ENCODE results near the gene EXOC4.

EXOC4 gene

DNA sequence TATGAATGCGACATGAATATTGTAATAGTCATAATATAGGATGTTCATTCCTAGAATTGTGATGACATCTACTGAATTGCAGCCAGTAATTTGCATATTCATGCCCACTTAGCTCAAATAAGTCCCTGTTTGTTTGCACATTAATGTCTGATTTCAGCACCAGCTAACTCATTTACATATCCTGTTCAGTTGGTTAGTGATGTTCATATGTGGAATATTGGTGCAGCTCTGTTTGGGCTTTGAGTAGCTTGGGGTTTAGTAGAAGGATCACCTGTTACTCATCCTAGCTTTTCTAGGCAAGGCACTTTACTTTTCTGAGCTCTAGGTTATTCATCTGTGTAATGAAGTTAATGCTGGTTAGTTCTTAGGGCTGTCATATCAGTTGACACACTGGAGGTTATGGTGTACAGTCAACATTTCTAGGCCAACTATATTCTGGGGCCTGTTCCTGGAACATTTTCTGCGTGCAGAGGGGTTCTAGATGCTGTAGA lies 238.4 kb downstream of the EXOC4 start:
- DNase-seq (ENCODE audit: low read depth in 2 of 2), result no peak

DNA sequence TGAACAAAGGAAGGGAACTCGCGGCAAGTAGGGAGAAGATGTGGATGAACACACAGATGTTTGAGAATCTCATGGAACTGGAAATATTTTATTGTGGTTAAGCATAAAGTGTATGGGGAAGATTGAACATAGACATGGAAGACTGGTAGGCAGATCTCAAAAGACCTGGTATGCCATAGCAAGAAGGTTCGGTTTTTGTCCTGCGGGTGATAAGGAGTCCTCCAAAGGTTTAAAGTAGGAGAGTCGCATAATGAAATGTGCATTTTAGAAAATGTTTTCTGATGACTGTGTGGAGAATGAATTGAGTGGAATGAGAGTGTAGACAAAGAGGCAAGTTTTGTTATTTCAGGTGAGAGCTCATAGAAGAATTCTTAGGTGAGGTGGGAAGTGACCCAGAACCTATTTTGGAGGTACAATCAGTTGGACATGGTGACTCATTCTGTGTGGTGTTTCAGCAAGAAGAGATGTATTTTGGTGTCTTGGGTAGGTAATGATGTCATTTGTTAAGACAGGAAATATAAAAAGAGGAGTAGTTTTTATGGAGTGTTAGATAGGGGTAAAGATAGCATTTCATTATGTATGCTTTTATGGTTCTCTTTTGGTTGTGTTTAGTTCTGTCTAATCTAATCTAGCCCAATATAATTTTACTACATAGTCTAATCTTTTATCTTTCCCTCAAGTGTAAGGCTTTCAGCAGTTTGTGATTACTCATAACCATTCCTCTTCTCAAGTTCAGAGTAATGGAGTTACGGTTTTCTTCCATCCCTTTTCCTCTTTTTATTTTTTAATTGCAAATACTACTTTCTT lies 239.2 kb downstream of the EXOC4 start:
- no peak for DNase-seq (ENCODE audit: low read depth in 2 of 2)

DNA sequence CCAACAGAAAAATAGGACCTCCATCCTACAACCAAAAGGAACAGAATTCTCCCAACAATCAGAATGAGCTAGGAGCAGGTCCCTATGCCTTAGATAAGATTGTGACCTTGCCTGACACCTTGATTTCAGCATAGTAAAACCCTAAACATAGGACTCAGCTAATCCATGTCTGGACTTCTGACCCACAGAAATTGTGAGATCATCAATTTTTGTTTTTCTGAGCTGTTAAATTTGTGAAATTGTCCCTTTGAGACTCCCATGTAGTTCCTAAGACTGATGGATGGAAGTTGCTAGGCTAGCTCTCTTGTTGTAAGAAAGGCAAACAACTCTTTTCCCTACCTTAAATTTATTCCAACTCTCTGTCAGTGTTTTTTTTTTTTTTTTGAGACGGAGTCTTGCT lies 244.2 kb downstream of the EXOC4 start:
- DNase-seq (ENCODE audit: low read depth in 2 of 2), result no peak

DNA sequence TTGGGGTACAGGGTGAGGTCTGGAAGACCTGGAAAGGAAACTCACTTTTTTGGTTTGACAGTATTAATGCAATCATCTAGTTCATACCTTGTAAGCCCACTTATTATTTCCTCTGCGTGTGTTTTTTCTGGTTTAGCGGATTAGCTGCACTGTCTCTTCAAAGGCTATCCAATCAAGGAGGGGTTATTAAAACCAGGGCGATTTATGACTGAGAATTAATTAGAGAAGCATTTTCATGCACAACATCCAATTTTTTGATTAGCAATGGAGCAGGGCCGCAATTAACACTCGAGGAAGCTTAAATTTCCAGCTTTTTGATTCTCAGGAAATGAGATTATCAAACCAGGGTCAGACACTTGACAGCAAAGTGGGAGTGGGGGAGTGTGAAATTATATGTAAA lies 248.9 kb downstream of the EXOC4 start:
- DNase-seq (ENCODE audit: low read depth in 2 of 2), result no peak

DNA sequence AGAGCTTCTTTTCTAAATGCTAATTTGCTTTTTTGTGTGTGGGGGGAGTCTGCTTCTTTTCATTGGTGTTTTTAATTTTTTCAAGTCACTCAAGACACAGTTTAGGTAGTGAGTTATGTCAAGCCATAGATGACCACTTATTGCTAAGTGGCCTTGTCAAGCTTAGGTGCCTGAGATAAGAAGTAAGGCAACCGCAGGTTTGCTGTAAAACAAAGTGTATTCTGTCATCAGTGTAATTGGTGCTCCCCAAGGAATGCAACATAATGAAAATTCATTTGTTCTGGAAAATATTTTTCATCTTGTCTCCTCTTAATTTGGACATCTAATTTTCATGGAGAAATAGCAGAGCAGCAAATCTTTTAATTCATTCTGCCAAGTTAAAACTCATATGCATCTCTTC lies 249.6 kb downstream of the EXOC4 start:
- DNase-seq (ENCODE audit: low read depth in 2 of 2), result no peak

DNA sequence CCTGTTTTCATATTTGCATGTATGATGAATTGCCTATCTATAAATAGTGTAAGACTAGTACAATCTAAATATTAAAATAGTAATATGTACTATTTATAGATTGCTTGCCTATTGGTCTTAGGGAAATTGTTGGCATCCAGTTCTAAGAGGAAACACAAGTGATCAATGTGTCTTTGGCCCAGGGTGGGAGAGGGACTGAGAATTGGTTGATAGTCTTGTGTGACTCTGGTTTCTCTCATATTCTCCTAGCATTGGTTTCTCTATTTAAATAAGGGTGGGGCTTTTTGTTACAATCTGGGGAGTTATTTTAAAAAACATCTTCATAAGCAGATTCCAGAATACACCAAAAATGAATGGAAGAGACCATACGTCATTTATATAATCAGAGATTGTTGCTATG lies 250.1 kb downstream of the EXOC4 start:
- no peak for DNase-seq (ENCODE audit: low read depth in 2 of 2)

DNA sequence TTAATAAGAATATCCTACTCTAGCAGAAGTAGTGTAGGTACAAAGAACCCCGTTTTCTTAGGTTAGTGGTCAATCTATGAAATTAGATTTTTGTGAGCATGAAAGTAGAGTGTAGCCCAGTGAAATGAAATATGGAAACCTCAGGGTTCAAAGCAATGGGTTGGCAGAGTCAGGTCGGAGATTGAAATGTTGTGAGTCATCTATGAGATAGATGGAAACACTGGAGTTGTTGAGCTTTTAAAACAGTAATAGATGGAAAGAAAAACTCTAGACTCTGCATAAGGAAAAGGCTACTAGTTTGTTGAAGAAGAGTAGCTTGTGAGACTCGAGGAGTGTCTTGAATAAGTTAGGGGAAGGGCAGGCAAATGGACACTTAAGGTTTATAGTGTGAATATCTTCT lies 251.9 kb downstream of the EXOC4 start:
- DNase-seq (ENCODE audit: low read depth in 2 of 2), result no peak

DNA sequence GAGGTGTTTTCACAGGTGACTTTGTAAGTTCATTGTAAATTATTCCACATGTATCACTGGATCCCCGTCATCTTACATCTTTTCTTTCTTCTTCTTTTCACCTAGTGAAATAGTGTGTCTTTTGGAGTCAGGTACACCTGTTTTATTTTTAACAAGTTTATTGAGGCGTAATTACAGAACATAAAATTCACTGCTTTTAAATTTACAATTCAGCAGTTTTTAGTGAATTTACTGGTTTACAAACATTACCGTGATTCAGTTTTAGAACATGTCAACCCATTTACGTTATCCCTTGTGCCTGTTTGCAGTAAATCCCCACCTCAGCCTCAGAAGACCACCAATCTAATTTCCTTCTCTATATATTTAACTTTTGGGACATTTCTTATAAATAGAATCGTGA lies 256.9 kb downstream of the EXOC4 start:
- DNase-seq (ENCODE audit: low read depth in 2 of 2), result no peak

DNA sequence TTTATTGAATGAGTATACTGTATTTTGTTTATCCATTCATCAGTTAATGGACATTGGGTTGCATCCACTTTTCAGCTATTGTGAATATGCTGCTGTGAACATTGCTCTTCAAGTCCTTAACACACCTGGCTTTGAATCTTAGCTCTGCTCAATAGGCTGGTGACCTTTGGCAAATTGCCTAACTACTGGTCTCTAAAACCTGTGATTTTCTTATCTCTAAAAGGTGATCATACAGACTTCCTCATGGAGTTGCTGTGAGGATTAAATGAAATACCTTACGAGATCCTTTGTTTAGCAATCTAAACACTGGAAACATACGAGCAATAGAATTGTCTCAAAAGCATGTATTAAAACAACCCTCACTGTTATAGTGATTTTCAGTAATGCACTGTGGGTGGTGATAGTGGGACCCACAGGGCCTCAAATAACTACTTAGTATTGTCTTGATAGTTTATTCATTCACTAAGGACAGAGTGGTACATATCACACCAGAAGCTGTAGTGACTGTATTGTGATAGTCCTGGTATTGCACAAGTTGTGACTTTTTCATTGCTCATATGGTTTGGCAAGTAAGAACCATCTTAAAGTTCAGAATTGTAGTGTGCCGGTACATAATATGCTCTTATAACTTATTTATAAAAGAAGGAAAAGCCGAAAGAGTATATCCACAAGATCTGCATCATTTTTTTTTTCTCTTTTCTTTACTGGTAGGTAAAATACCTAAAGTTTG lies 257.6 kb downstream of the EXOC4 start:
- no peak for DNase-seq (ENCODE audit: low read depth in 2 of 2)

DNA sequence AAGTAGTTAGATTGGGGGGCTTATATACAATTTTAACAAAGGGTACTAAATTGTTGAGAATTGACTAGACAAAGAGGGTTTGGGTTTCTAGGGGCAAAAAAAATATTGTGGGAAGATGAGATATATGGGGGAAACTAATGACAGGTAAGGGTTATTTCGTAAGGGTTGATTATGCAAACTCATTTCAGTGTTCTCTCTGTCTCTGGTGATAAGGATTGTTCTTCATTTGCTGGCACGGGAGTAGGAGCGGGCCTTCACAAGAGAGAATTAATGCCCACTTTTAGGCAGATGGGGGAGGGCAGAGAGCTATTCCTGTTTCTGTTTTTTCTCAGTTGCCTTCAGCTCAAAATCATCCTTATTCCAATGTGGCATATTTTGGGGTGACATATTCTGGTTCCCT lies 258.4 kb downstream of the EXOC4 start:
- no peak for DNase-seq (ENCODE audit: low read depth in 2 of 2)

DNA sequence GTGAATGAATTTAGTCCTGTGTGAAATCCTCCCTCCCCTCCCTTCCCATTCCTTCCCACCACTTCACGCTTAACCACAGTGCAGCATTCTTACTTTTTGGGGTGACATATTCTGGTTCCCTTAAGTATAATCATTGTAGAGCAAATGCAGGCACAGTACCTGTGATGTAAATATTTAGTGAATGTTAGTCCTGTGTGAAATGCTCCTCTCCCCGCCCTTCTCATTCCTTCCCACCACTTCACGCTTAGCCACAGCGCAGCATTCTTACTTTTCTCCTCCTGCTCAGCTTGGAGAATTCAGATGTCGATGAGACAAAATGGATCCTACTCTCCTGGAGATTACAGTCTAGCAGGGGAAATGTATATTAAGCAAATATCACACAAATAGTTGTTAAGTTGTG lies 258.8 kb downstream of the EXOC4 start:
- DNase-seq (ENCODE audit: low read depth in 2 of 2), result no peak

DNA sequence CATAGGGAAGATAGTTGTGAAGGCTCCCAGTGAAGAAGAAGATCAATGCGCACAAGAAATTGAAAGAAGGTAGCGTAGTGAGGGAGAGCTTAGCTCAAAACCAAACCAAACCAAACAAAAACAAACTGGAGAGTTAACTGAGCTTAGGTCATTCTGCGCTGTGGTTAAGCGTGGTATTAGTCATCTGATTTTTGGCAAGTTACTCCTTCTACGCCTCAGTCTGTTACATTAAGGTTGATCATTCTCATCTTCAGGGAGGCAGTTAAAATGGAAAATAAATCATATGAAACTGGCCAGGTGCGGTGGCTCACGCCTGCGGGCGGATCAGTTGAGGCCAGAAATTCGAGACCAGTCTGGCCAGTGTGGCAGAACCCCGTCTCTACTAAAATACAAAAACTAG lies 259.7 kb downstream of the EXOC4 start:
- DNase-seq (ENCODE audit: low read depth in 2 of 2), result no peak

DNA sequence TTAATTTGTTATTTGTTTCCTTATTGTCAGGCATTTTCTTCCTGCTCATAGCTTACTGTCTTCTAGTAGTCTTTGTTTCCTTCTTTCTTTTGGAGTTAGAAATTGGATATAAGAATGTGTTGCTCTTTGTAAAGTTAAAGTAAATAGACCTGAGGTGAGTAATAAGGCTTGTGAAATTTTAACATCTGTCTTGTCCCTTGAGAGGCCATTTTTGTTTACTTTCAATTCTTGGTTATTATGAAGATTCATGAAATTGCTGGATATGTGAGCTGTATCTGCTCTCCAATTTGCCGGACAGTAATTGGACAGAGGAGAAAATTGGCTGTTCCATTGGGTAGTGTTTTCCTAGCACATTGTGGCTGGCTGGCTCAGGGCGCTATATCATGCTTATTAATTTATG lies 260.7 kb downstream of the EXOC4 start:
- no peak for DNase-seq (ENCODE audit: low read depth in 2 of 2)

DNA sequence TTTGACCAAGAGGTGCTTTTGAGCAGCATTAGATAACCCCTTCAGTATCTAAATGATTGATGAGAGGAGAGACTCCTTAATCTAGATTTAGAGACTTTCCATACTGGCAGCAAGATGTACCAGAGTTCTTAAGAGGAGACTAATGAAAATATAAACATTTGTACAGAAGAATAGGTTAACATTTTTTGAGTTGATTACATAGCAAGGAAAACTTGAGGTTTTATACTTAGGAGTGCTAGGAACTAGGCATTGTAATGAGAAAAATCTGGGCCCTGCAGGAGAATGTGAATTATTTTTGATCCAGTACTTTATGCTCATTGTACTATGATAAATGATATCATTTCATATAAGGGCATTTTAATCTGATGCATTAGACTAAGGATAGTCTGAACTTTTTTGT lies 261.7 kb downstream of the EXOC4 start:
- DNase-seq (ENCODE audit: low read depth in 2 of 2), result no peak

DNA sequence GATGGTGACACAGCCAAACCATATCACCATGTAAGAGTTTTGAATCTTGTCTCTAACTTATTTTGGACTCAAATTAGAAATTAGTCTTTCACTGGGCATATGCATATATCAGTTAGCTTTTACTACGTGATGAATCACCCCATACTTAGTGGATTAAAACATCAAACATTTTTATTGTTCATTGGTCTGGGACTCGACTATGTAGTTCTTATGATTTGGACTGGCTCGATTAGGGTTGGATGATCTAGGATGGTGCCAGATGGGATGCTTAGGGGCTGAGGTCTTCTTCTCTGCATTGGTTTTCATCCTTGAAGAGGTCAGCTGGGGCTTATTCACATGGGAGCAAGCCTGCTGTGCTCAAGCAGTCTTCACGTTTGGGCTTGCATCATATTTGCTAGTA lies 264.9 kb downstream of the EXOC4 start:
- DNase-seq (ENCODE audit: low read depth in 2 of 2), result no peak

DNA sequence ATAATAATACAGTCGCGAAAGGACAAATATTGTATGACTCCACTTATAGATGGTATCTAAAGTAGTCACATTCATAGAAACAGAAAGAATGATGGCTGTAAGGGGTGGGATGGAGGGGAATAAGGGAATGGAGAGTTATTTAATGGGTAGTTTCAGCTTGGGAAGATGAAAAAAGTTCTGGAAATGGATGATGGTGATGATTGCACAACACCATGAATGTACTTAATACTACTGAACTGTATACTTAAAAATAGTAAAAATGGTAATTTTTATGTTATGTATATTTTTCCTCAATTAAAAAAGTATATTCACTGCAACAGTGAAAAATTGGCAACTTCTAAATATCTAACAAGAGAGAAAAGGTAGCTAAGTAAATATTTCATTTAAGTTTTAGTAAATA lies 265.8 kb downstream of the EXOC4 start:
- no peak for DNase-seq (ENCODE audit: low read depth in 2 of 2)

DNA sequence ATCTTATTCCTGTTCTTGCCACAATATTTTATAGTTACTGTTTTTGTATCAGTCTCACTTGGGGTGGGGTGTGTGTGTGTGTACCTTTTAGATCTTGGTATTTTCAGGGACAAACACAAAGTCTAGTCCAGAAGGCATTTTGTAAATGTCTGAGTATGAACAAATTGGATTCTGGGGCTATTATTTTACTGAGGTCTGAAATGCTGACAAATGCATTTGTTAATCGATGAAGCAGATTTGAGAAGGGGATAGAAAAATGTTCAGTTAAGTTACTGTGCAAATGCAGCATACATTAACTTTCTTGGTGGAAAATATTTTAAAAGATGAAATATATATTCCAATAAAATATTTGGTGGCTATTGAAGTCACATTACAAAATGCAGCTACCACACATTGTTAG lies 267.4 kb downstream of the EXOC4 start:
- DNase-seq (ENCODE audit: low read depth in 2 of 2), result no peak

DNA sequence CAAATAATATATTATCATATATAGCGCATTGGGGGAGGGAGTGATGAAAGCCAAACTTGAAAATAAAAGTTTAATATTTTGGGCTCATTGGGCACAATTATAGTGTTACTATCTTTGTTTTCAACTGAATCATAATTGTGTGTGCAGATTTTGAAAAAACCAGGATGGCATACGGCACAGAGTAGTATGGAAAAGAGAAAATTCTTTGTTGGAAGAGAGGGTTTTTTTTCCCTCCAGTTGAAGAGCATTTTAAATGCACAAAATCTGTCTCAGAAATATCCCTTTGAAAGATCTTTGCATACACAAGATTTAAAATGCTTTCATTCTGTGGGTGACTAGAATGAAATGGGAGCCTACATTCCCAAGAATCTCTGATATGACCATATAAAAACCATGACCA lies 269.6 kb downstream of the EXOC4 start:
- no peak for DNase-seq (ENCODE audit: low read depth in 2 of 2)

DNA sequence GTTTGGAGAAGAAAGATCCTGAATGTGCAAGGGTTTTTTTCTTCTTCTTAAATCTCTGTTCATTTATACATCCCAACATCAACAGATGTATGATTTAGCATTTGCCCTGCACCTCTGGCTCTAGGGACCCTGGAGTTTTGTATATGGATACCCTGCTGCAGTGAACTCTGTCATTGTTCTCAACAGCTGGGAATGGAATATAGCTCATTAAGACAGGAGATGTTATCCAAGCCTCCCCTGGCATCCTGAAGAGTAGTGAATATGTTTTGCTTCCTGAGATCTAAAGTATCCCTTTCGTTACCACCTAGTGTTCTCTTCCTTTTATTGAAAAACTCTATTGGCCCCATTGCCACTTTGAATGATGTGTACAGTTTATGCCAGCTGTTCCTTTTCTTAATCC lies 275.9 kb downstream of the EXOC4 start:
- no peak for DNase-seq (ENCODE audit: low read depth in 2 of 2)

DNA sequence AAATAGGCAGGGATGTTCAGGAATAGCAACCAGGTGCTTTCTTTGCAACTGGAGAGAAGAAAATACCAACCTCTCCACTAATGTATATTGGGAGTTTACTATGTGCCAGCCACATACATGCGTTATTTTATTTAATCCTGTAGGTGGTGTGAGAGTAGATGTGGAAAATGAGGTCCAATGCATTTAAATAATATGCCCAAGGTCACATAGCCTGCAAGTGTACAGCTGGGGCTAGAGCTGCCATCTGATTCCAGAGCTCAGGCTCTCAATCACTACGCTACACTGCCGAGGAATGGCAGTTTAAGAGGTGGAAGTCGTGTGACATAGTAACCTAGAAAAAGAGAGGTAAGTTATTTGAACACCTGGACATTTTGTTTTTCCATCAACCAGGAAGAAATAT lies 277.0 kb downstream of the EXOC4 start:
- no peak for DNase-seq (ENCODE audit: low read depth in 2 of 2)

DNA sequence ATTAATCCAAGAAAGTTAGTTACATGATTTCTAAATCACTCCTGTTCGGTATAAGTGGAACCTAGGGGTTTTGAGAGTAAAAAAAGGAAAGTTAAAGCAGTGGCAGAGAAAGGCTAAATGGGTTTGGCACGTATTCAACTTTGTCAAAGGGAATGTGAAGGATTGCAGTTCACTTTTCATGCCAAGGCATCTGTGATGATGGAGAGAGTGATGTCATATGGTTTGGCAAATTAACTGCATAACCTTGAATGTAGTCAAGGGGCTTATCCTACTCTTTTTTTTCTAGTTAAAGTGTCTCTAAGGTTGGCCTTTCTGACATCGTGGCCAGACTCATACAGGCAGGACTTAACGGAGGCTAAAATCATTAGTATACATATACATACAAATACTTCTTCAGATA lies 277.8 kb downstream of the EXOC4 start:
- no peak for DNase-seq (ENCODE audit: low read depth in 2 of 2)

DNA sequence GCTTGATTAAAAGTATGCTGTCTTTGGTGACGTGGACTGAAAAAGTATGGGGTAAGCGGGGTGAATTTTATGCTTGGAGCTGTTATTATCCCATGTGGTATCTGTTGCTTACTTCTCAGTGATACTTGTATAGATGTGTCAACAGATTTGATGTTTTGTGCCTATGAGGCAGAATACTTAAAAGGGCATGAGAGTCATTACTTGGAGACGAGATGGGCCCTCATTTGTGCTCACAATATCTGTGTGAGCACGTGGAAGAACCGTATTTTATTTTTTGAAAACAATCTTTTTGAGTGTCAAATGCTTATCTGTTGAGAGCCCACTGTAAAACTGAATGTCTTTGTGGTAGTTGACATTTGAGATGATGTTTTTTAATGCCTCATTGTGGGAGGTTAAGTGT lies 281.9 kb downstream of the EXOC4 start:
- DNase-seq (ENCODE audit: low read depth in 2 of 2), result no peak

DNA sequence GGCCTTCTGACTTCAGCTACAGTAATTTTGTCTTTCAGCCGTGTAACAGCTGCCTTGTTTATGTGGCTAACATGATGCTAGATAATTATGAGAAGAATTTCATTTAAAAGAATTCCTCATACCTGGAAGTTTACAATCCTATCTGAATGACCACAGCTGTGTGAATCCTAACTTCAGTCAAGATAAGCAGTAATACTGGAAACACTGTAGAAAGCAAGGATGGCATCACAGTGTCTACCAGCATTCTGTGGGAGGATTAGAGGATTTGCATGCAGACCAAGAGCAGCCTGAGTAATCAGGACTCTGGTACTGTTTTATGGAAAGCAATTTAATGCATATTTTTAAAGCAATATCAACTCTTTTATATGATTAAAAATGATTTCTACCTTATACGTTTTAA lies 282.4 kb downstream of the EXOC4 start:
- no peak for DNase-seq (ENCODE audit: low read depth in 2 of 2)
